SK-N-MC (cell line): ENCODE data around the gene SLC25A45.
A peak's percentile ranks its signal among the peaks of the same experiment; 100 is the strongest.

Source experiments
- DNase-seq: peaks from one replicate; pipeline ENCODE4 v3.0.0-alpha.2; 2011; ENCODE audit warnings: low read depth, low spot score
- H3K27ac ChIP-seq: fragments of 200-600 bp; sonication (generic); 2 replicates; pipeline ENCODE4 v1.5.1; 2016; ENCODE audit warnings: mixed run types
- H3K36me3 ChIP-seq: fragments of 200-600 bp; sonication (generic); 2 replicates; pipeline ENCODE4 v1.6.1; 2017; ENCODE audit warnings: antibody characterized with exemption, low read length, mixed read lengths; ENCODE audit not compliant: insufficient read depth
- H3K4me3 ChIP-seq: fragments of 200-600 bp; sonication (generic); 2 replicates; pipeline ENCODE4 v1.5.1; 2016
- H3K9ac ChIP-seq: fragments of 200-600 bp; sonication (generic); 2 replicates; pipeline ENCODE4 v1.8.0; 2017; ENCODE audit warnings: mixed run types, mixed read lengths; ENCODE audit not compliant: insufficient read length
- H3K9me3 ChIP-seq: fragments of 200-600 bp; sonication (generic); 2 replicates; pipeline ENCODE4 v1.6.1; 2017; ENCODE audit warnings: low read depth, mild to moderate bottlenecking, antibody characterized with exemption, low read length, moderate library complexity, mixed read lengths
- EZH2 ChIP-seq: fragments of 200-600 bp; sonication (generic); IDR thresholded peaks from one replicate; pipeline ENCODE4 v1.6.1; 2017; ENCODE audit warnings: antibody characterized with exemption
- FOXP2 ChIP-seq: optimal IDR thresholded peaks from 2 replicates; pipeline ENCODE3; 2011; ENCODE audit warnings: mild to moderate bottlenecking, moderate library complexity; ENCODE audit not compliant: insufficient read depth; ENCODE audit errors: extremely low read length, control extremely low read depth
- POLR2AphosphoS5 ChIP-seq: IDR thresholded peaks from 2 replicates; pipeline ENCODE4 v1.6.1; 2012; ENCODE audit warnings: mild to moderate bottlenecking, low read depth, low read length, borderline replicate concordance

The SLC25A45 gene

DNA sequence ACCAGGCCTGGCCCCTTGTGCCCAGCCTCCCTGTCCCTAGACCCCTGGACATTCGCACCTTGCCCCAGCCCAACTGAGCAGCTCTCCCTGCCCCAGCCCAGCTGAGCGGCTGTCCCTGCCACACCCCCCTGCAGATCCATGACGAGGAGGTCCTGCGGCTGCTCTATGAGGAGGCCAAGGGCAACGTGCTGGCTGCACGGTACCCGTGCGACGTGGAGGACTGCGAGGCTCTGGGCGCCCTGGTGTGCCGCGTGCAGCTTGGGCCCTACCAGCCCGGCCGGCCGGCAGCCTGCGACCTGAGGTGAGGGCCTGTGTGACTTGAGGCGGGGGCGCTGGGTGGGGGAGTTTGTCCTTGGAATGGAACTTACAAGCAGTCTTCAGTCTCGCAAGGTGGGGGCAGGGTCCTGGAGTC lies 11.7 kb upstream of the SLC25A45 start:
- no peak overlapping the region for H3K9ac ChIP-seq
- H3K9me3 ChIP-seq: no peaks in the 10 kb centered on the region
- H3K36me3 ChIP-seq: peaks cover 5% of the 10 kb centered on the region; the same call in 1 of the 2 replicates
- TF ChIP-seq EZH2 (no peak), FOXP2 (no peak), POLR2AphosphoS5 (no peak)
- no peak overlapping the region for H3K27ac ChIP-seq
- no peak overlapping the region for H3K4me3 ChIP-seq
- no peak for DNase-seq

DNA sequence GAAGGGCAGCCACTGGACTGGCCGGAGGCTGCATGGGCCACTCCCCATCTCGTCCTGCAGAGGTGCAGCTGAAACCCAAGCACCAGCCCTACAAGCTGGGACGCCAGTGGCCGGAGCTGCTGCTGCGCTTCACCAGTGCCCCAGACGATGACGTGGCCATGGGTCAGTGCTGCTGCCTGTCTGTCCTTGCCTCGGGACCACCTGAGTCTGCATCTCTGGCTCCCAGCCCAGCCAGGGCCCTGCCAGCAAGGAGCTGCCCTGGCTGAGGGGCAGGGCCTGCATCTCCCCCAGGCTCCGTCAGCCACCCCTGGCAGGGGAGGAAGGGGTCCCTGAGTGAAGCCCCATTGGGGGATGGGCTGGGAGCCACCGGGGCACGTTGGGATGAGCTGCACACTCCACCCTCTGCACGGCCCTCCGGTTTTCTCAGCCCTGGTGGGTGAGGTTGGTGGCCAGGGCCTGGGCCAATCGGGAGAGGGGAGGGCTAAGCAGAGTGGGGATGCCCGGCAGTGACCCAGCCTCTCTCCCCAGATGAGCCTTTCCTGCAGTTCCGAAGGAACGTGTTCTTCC lies 11.2 kb upstream of the SLC25A45 start:
- Histone ChIP-seq H3K4me3 (no peak overlapping the region), H3K9ac (no peak overlapping the region), H3K9me3 (no peaks in the 10 kb centered on the region), H3K36me3 (peaks cover 5% of the 10 kb centered on the region; the same call in 1 of the 2 replicates), H3K27ac (no peak overlapping the region)
- DNase-seq: no peak
- TF ChIP-seq FOXP2 (no peak), EZH2 (no peak), POLR2AphosphoS5 (no peak)

DNA sequence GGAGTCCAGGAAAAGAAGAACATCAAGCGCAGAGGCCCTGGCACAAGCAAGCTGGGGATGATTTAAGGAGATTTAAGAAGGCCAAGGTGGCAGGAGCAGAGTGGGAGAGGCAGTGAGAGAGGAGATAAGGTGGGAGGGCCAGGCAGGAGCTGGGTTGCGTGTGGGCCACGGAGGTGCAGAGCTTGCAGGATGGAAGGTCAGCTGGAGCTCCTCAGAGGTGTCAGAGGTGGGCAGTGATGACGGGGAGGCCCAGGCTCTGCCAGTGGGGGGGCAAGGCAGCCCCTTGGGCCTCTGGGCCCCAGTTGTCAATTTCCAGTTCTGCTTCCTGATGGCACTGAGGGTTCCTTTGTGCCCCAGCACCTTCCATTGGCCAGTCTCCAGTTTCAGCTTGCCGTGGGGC lies 10.5 kb upstream of the SLC25A45 start:
- H3K36me3 ChIP-seq: no peaks in the 10 kb centered on the region; the same call in 1 of the 2 replicates
- no peak overlapping the region for H3K9ac ChIP-seq
- TF ChIP-seq EZH2 (no peak), FOXP2 (no peak), POLR2AphosphoS5 (no peak)
- no peak overlapping the region for H3K4me3 ChIP-seq
- H3K27ac ChIP-seq: no peak overlapping the region
- no peak for DNase-seq
- H3K9me3 ChIP-seq: no peaks in the 10 kb centered on the region

DNA sequence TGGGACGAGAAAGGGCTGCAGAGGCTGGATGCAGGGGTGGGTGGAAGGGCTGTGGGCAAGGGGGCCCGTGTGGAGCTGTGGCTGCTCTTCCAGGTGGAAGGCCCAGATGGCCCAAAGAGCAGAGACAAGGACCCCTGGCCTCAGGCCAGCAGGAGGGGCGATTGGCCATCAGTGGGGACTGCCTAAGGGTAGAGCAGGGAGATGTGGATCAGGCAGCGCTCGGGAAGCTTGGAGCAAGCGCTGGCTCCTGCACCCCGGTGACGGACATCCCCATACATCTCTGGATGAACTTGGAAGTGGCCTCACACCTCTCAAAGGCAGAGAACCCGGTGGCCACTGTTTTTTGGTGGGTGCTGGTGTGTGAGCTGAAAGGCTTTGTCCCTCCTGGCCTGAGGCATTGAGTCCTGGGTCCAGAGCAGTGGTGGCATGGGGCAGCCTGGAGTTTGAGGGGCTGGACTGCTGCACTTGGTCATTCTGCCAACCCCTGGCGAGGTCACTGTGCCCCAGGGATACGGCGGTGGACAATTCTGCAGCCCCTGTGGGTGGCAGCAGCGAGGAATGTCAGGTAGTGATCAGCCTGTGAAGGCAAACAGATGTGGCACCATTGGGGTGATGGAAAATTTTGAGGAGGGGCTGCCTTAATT lies 9.9 kb upstream of the SLC25A45 start:
- no peak overlapping the region for H3K9ac ChIP-seq
- no peak for TF ChIP-seq POLR2AphosphoS5
- no peak for DNase-seq
- no peak overlapping the region for H3K27ac ChIP-seq
- no peak overlapping the region for H3K4me3 ChIP-seq
- H3K9me3 ChIP-seq: no peaks in the 10 kb centered on the region
- no peaks in the 10 kb centered on the region; the same call in 1 of the 2 replicates for H3K36me3 ChIP-seq

DNA sequence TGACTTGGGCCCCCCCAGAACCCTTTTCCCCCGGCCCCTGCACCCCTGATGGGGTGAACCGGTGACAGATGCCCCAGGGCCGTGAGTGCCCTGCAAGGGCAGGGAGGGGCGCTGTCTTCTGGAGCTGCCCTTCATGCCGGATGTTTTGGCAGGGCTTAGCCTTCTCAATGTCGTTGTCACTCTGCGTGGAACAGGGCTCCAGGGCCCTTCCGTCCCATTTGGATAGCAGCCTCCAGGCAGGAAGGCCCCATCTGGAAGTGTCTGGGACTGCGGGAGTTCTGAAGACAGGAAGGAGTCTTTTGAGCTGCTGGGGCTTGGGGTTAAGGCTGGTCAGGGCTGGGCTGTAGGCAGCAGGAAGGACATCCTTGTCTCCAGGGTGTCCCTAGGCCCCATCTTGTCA lies 8.6 kb upstream of the SLC25A45 start:
- no peak for DNase-seq
- H3K36me3 ChIP-seq: no peaks in the 10 kb centered on the region; the same call in 1 of the 2 replicates
- no peaks in the 10 kb centered on the region for H3K9me3 ChIP-seq
- TF ChIP-seq FOXP2: no peak
- no peak for TF ChIP-seq POLR2AphosphoS5
- no peak for TF ChIP-seq EZH2
- H3K9ac ChIP-seq: no peak overlapping the region
- no peak overlapping the region for H3K4me3 ChIP-seq
- H3K27ac ChIP-seq: no peak overlapping the region

DNA sequence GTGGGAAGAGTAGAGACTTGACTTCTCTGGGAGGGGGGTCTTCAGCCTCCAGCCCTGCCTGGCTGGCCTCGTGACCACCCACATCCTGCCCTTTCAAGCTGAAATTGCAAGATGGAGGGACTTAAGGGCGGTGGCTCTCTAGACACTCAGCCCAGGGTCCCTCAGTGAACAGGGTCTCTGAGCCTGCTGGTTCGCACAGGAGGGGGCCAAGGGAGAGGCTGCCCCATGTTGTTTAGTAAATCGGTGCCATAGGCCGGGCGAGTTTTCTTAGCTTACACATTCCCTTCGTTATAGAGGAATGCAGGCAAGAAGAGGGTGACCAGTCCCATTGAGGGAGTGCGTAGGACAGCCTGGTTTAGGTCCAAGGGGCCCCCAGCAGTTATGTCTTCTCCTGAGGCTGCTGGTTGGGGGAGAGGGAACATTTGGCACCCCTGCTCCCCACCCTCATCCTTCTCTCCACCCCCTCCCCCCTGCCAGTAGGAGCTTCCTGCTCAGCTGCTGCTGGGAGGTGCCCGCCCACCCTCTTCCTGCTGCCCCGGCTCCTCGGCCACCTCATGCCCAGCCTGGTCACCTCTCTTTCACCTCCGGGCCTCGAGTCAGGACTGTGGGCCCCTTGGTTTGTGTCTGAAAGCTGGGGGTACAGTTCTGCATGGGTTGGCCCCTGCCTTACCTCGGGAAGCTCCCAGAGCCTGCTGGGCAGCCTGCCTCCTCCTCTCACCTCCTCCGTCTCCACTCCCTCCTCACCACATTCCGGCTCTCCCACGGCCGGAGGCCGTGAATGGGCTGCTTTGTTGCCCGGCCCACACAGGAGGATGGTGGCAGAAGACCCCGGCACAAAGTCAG lies 7.9 kb upstream of the SLC25A45 start:
- Histone ChIP-seq H3K36me3 (no peaks in the 10 kb centered on the region; the same call in 1 of the 2 replicates), H3K4me3 (no peak overlapping the region), H3K27ac (peak overlapping the region; percentile 25; the same call in 1 of the 2 replicates)

DNA sequence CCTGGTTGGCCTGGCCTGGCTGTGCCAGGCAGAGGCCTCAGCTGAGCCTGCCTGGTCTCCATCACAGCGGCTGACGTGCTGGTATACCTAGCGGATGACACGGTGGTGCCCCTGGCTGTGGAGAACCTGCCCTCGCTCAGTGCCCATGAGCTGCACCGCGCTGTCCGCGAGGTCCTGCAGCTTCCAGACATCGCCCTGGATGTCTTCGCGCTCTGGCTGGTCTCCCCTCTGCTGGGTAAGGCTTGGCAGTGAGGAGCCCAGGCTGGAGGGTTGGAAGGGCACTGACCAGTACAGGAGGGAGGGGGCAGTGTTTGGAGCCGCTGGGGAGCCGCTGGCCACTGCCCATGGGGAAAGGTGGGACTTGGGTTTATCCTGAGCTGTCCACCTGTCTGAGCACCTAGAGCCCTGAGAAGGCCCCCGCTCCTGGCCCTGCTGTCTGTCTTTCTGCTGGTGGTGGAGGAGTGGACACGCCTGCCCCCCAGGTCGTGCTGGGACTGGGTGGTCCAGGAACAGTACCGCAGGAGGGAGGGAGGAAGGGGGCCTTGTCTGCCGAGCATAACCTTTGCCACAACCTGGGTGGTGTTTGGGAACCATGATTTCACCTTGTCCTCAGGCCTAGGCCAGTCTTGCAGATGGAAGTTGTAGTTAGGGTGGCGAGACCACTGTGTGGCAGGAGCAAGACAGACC lies 7.0 kb upstream of the SLC25A45 start:
- TF ChIP-seq EZH2 (no peak), POLR2AphosphoS5 (no peak), FOXP2 (no peak)
- no peak overlapping the region for H3K9ac ChIP-seq
- no peak for DNase-seq
- no peak overlapping the region for H3K4me3 ChIP-seq
- no peak overlapping the region for H3K27ac ChIP-seq
- no peaks in the 10 kb centered on the region for H3K9me3 ChIP-seq
- no peaks in the 10 kb centered on the region; the same call in 1 of the 2 replicates for H3K36me3 ChIP-seq

More for the DNA sequence above, 7.9 kb upstream of the SLC25A45 start:
- TF ChIP-seq FOXP2: no peak
- TF ChIP-seq POLR2AphosphoS5: no peak
- TF ChIP-seq EZH2: no peak
- H3K9ac ChIP-seq: no peak overlapping the region
- DNase-seq: no peak
- H3K9me3 ChIP-seq: no peaks in the 10 kb centered on the region

DNA sequence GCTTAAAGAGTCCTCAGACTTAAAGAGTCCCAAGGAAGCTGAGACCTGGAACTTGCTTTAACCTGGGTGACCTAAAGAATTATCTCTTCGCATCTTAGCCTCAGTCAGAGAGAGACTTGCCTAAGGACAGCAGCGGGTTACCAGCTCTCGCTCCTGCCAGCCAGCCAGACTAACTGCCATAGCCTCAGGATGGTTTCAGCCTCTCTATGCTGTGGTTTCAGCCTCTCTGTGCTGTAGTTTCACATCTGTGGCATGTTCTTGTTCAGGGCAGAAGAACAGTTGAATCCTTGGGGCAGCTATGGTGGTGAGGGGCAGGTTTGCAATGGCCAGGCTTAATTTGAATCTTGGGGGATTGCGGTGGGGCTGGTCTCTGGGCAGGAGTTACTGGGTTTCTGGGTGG lies 6.3 kb upstream of the SLC25A45 start:
- Histone ChIP-seq H3K27ac (0 out of 2 replicates have a peak overlapping the region, but pooled peaks have one; percentile 21), H3K36me3 (no peaks in the 10 kb centered on the region; the same call in 1 of the 2 replicates), H3K9ac (no peak overlapping the region), H3K4me3 (no peak overlapping the region), H3K9me3 (no peaks in the 10 kb centered on the region)
- DNase-seq: no peak
- no peak for TF ChIP-seq POLR2AphosphoS5
- no peak for TF ChIP-seq EZH2
- TF ChIP-seq FOXP2: no peak
